ENCODE measurements around the gene TMEM63B.

Gene TMEM63B

GRCh38 chr6:44082872-44083321 lies 44.5 kb upstream of the TMEM63B start:
- no peak for TF ChIP-seq CTCF (IDR thresholded peaks at IDR 0.05)

- no peak for TF ChIP-seq CTCF (IDR thresholded peaks at IDR 0.05)
Observed at GRCh38 chr6:44084231-44085014, 42.9 kb upstream of the TMEM63B start.

GRCh38 chr6:44085219-44085618 lies 42.1 kb upstream of the TMEM63B start:
- no peak for TF ChIP-seq CTCF (IDR thresholded peaks at IDR 0.05)

GRCh38 chr6:44086931-44087574 lies 40.3 kb upstream of the TMEM63B start:
- no peak for TF ChIP-seq CTCF (IDR thresholded peaks at IDR 0.05)

GRCh38 chr6:44087623-44088022 lies 39.7 kb upstream of the TMEM63B start:
- no peak for TF ChIP-seq CTCF (IDR thresholded peaks at IDR 0.05)

GRCh38 chr6:44088827-44089590 lies 38.3 kb upstream of the TMEM63B start:
- no peak for TF ChIP-seq CTCF (IDR thresholded peaks at IDR 0.05)

- no peak for TF ChIP-seq CTCF (IDR thresholded peaks at IDR 0.05)
Observed at GRCh38 chr6:44090465-44090864, 36.9 kb upstream of the TMEM63B start.

All from LNCAP (cell line).